Measurements from ENCODE around the gene SLC25A36.
"Not testable (repeated sequence)": the region's sequence is repeated elsewhere in the genome, so short reads cannot be mapped to it uniquely, and the experiment has no call there.

SLC25A36 gene

DNA sequence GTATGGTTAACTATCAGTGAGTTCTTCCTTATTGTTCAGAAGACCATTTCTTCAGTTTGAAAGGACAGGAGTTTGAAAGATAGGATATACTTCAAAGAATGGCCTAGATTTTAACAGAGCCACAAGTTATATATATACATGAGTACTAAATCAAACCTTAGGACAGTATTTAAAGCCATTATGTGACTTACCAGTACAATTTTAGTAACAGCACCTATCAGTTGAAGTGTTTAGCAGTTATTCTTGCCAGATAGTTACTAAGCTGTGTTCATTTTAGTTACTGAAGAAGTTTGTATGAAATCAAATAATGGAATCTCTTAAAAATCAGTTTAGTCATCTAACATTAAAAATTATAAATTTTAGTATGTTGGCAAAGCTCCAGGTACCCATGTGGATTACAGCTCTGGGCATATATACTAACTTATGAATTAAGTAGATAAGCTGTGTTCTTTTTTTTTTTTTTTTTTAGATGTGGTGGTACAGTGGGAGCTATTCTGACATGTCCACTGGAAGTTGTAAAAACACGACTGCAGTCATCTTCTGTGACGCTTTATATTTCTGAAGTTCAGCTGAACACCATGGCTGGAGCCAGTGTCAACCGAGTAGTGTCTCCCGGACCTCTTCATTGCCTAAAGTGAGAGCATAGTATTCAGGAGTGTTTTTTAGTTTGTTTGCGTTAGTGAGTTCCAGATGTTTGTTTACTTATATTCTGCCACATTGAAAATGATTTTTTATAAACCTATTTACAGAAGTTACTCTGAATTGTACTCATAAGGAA, 14.6 kb downstream of the SLC25A36 start:
- no peak overlapping the region for H3K9ac ChIP-seq (ENCODE audit: low read length)
- peaks cover 8% of the 10 kb centered on the region for H3K4me1 ChIP-seq (ENCODE audit: control insufficient read depth, insufficient read depth, low read length)
- H3K9me3 ChIP-seq (ENCODE audit: control insufficient read depth, low read length), result no peaks in the 10 kb centered on the region
- no peaks in the 10 kb centered on the region for H3K36me3 ChIP-seq (ENCODE audit: control insufficient read depth, insufficient read depth, low read length)
- H3K4me3 ChIP-seq (ENCODE audit: low read length), result no peak overlapping the region
- no peaks in the 10 kb centered on the region for H3K27me3 ChIP-seq (ENCODE audit: control insufficient read depth, insufficient read depth, low read length)

DNA sequence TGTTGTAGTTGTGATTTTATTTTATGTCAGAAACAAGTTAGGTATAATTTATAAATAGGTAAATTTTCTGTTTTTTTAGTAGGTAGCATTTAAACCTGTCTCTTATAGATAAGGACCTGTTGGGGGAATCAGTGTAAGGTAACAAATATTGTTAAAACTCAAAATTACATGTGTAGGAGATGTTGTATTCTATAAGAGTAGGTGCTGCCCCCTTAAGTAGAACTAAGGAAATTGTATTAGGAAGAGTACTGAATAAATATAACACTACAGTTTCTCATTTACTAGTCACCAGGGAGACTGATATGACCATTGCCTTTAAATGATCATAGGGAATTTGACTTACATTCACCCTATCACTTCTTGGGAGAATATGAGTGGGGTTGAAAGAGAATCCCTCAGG, 31.2 kb downstream of the SLC25A36 start:
- Histone ChIP-seq H3K36me3 (ENCODE audit: control insufficient read depth, insufficient read depth, low read length) (no peaks in the 10 kb centered on the region), H3K9me3 (ENCODE audit: control insufficient read depth, low read length) (no peaks in the 10 kb centered on the region)

DNA sequence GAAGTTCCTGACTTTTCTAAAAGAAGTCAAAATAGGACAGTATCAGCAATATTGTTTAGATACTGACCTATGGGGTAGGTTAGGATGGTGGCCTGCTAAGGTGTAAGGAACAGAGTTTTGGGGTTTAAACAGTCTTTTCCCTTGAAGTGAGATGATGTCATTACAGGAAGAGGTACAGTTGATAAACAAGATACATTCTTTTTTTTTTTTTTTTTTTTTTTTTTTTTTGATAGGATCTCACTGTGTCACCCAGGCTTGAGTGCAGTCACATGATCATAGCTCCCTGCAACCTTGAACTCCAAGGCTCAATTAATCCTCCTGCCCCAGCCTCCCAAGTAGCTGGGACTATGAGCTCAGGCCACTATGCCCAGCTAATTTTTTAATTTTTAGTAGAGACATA, 33.3 kb downstream of the SLC25A36 start:
- H3K4me1 ChIP-seq (ENCODE audit: control insufficient read depth, insufficient read depth, low read length), result no peaks in the 10 kb centered on the region
- H3K36me3 ChIP-seq (ENCODE audit: control insufficient read depth, insufficient read depth, low read length), result no peaks in the 10 kb centered on the region
- no peaks in the 10 kb centered on the region for H3K27me3 ChIP-seq (ENCODE audit: control insufficient read depth, insufficient read depth, low read length)
- H3K4me3 ChIP-seq (ENCODE audit: low read length), result no peak overlapping the region
- no peaks in the 10 kb centered on the region for H3K9me3 ChIP-seq (ENCODE audit: control insufficient read depth, low read length)
- no peak overlapping the region for H3K9ac ChIP-seq (ENCODE audit: low read length)

More for the DNA sequence above, 31.2 kb downstream of the SLC25A36 start:
- H3K4me3 ChIP-seq (ENCODE audit: low read length), result no peak overlapping the region
- no peaks in the 10 kb centered on the region for H3K27me3 ChIP-seq (ENCODE audit: control insufficient read depth, insufficient read depth, low read length)
- no peaks in the 10 kb centered on the region for H3K4me1 ChIP-seq (ENCODE audit: control insufficient read depth, insufficient read depth, low read length)
- H3K9ac ChIP-seq (ENCODE audit: low read length), result no peak overlapping the region

DNA sequence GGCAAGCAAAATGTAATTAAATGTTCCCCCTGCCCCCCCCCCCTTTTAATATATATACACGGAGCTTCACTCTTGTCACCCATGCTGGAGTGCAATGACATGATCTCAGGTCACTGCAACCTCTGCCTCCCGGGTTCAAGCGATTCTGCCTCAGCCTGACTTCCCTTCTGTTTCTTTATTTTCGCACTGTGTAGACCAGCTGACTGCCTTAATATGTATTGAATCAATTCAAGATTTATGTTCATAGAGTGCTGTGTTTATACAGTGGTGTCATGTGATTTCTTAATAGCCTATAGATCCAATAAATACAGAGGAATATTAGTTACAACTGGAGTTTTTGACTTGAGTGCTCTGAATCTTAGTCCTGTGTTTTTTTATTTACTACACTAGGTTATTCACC, 39.0 kb downstream of the SLC25A36 start:
- Histone ChIP-seq H3K27me3 (ENCODE audit: control insufficient read depth, insufficient read depth, low read length) (no peaks in the 10 kb centered on the region), H3K36me3 (ENCODE audit: control insufficient read depth, insufficient read depth, low read length) (no peaks in the 10 kb centered on the region), H3K4me1 (ENCODE audit: control insufficient read depth, insufficient read depth, low read length) (no peaks in the 10 kb centered on the region), H3K9ac (ENCODE audit: low read length) (no peak overlapping the region), H3K9me3 (ENCODE audit: control insufficient read depth, low read length) (no peaks in the 10 kb centered on the region), H3K4me3 (ENCODE audit: low read length) (no peak overlapping the region)

DNA sequence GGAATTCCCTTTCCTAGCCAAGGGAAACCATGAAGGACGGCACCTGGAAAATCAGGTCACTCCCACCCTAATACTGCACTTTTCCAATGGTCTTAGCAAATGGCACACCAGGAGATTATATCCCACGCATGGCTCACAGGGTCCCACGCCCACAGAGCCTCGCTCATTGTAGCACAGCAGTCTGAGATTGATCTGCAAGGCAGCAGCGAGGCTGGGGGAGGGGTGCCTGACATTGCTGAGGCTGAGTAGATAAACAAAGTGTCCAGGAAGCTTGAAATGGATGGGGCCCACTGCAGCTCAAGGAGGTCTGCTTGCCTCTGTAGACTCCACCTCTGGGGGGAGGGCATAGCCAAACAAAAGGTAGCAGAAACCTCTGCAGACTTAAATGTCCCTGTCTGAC, 46.2 kb downstream of the SLC25A36 start:
- not testable (repeated sequence) for H3K27me3 ChIP-seq (ENCODE audit: control insufficient read depth, insufficient read depth, low read length); H3K4me1 ChIP-seq (ENCODE audit: control insufficient read depth, insufficient read depth, low read length); H3K9me3 ChIP-seq (ENCODE audit: control insufficient read depth, low read length); H3K4me3 ChIP-seq (ENCODE audit: low read length); H3K9ac ChIP-seq (ENCODE audit: low read length); H3K36me3 ChIP-seq (ENCODE audit: control insufficient read depth, insufficient read depth, low read length)

DNA sequence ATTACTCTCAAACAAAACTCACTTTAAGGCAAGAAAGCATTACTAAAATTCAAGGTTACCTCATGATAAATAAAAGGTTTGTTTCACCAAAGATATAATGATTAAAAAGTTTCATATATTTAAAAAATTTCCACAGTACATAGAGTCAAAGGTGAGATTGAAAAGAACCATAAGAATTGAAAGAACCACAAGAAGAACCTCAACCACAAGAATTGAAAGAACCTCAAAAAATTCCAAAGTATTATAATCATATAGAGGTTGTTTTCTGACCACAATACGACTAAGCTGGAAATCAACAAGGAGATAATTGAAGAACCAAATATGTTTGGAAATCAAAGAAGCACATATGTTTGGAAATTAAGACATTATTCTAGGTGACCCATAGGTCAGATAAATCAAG, 52.7 kb downstream of the SLC25A36 start:
- Histone ChIP-seq H3K9ac (ENCODE audit: low read length) (no peak overlapping the region), H3K4me1 (ENCODE audit: control insufficient read depth, insufficient read depth, low read length) (no peaks in the 10 kb centered on the region), H3K4me3 (ENCODE audit: low read length) (no peak overlapping the region), H3K36me3 (ENCODE audit: control insufficient read depth, insufficient read depth, low read length) (no peaks in the 10 kb centered on the region), H3K27me3 (ENCODE audit: control insufficient read depth, insufficient read depth, low read length) (no peaks in the 10 kb centered on the region), H3K9me3 (ENCODE audit: control insufficient read depth, low read length) (no peaks in the 10 kb centered on the region)

DNA sequence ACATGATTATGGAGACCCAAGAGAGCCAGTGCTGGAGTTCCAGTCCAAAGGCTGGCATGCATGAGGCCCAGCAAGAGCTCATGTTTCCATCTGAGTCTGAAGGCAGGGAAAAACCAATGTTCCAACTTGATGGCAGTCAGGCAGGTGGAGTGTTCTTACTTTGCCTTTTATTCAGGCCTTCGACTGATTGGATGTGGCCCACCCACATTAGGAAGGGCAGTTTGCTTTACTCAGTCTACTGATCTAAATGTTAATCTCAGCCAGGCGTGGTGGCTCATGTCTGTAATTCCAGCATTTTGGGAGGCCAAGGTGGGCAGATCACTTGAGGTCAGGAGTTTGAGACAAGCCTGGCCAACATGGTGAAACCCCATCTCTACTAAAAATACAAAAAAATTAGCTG, 53.2 kb downstream of the SLC25A36 start:
- H3K36me3 ChIP-seq (ENCODE audit: control insufficient read depth, insufficient read depth, low read length), result not testable (repeated sequence)

DNA sequence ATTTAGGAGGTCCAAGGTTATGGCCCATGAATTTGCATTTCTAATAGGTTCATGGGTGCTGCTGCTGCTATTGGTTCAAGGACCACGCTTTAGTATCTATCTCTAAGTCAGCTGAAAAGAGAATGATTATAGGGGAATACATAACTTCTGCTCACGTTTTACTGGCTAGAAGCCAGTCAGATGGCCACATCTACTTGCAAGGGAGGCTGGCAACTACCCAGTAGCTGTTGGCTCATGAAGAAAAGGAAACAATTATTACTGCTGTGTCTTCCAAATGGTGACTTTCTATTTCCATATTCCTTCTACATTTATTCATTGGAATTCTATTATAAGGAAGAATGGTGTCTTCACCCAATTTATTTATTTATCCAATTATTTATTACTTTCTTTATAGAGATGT, 54.2 kb downstream of the SLC25A36 start:
- Histone ChIP-seq H3K9ac (ENCODE audit: low read length) (no peak overlapping the region), H3K4me3 (ENCODE audit: low read length) (no peak overlapping the region), H3K4me1 (ENCODE audit: control insufficient read depth, insufficient read depth, low read length) (no peaks in the 10 kb centered on the region), H3K27me3 (ENCODE audit: control insufficient read depth, insufficient read depth, low read length) (no peaks in the 10 kb centered on the region), H3K36me3 (ENCODE audit: control insufficient read depth, insufficient read depth, low read length) (no peaks in the 10 kb centered on the region), H3K9me3 (ENCODE audit: control insufficient read depth, low read length) (no peaks in the 10 kb centered on the region)

More for the DNA sequence above, 53.2 kb downstream of the SLC25A36 start:
- not testable (repeated sequence) for H3K9me3 ChIP-seq (ENCODE audit: control insufficient read depth, low read length); H3K9ac ChIP-seq (ENCODE audit: low read length); H3K4me3 ChIP-seq (ENCODE audit: low read length); H3K27me3 ChIP-seq (ENCODE audit: control insufficient read depth, insufficient read depth, low read length); H3K4me1 ChIP-seq (ENCODE audit: control insufficient read depth, insufficient read depth, low read length)

DNA sequence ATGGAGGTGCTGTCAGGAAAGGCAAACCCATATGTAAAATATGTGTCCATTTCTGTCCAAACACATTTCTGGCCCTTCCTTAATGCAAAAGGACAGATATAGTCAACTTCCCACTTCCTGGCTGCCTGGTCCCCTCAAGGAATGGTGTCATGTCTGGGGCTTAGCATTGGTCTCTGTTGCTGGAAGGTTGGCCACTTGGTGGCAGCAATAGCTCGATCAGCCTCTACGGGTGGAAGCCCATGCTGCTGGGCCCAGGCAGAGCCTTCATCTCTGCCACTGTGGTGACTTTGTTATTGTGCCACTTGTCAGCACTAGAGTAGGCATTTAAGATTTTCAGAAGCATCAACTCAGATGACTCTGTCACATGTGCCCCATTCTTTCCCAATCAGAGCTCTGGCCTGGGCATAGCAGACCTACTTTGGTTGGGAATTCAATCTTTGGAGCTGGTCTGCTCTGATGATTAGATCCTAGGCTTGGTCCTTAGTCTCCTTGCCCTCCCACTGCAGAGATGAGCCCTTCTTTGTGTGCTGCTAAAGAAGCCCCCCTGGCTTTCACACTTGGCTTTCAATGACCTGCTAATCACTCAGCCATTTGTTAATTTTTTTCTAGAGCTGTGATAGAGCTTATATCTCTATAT, 58.5 kb downstream of the SLC25A36 start:
- Histone ChIP-seq H3K27me3 (ENCODE audit: control insufficient read depth, insufficient read depth, low read length) (no peaks in the 10 kb centered on the region), H3K36me3 (ENCODE audit: control insufficient read depth, insufficient read depth, low read length) (no peaks in the 10 kb centered on the region), H3K4me3 (ENCODE audit: low read length) (no peak overlapping the region), H3K9ac (ENCODE audit: low read length) (no peak overlapping the region), H3K4me1 (ENCODE audit: control insufficient read depth, insufficient read depth, low read length) (no peaks in the 10 kb centered on the region), H3K9me3 (ENCODE audit: control insufficient read depth, low read length) (no peaks in the 10 kb centered on the region)

DNA sequence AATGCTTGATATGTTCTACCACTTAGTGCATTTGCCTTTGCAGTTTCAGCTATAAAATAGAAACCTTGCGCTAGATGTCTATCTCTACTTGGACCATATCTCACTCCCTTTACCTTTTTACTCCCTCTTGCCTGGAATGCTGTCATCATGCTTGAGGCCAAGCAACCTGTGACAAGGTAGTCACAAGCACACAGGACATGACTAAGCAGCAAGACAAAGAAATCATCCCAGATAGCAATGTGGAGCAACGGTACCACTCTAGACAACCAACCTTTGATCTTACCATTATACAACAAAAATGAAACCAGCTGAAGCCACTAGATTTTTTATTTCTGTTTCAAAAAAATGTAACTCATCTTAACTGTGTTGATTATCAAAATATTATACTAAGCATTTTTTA, 59.0 kb downstream of the SLC25A36 start:
- Histone ChIP-seq H3K9ac (ENCODE audit: low read length) (no peak overlapping the region), H3K4me1 (ENCODE audit: control insufficient read depth, insufficient read depth, low read length) (no peaks in the 10 kb centered on the region), H3K9me3 (ENCODE audit: control insufficient read depth, low read length) (no peaks in the 10 kb centered on the region), H3K36me3 (ENCODE audit: control insufficient read depth, insufficient read depth, low read length) (no peaks in the 10 kb centered on the region), H3K27me3 (ENCODE audit: control insufficient read depth, insufficient read depth, low read length) (no peaks in the 10 kb centered on the region), H3K4me3 (ENCODE audit: low read length) (no peak overlapping the region)

DNA sequence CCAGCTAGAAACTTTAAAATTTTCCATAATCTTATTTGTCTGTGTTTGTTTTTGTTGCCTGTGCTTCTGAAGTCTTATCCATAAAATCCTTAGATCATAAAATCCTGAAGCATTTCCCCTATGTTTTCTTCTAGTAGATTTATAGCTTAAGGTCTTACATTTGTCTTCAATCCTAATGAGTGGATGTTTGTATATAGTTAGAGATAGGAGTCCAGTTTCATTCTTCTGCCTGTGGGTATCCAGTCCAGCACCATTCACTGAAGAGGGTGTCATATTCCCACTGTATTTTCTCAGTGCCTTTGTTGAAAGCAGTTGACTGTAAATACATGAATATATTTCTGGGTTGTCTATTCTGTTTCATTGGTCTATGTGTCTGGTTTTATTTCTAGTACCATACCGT, 64.7 kb downstream of the SLC25A36 start:
- Histone ChIP-seq H3K9me3 (ENCODE audit: control insufficient read depth, low read length) (no peaks in the 10 kb centered on the region), H3K9ac (ENCODE audit: low read length) (no peak overlapping the region), H3K27me3 (ENCODE audit: control insufficient read depth, insufficient read depth, low read length) (no peaks in the 10 kb centered on the region), H3K36me3 (ENCODE audit: control insufficient read depth, insufficient read depth, low read length) (no peaks in the 10 kb centered on the region), H3K4me3 (ENCODE audit: low read length) (no peak overlapping the region), H3K4me1 (ENCODE audit: control insufficient read depth, insufficient read depth, low read length) (no peaks in the 10 kb centered on the region)

DNA sequence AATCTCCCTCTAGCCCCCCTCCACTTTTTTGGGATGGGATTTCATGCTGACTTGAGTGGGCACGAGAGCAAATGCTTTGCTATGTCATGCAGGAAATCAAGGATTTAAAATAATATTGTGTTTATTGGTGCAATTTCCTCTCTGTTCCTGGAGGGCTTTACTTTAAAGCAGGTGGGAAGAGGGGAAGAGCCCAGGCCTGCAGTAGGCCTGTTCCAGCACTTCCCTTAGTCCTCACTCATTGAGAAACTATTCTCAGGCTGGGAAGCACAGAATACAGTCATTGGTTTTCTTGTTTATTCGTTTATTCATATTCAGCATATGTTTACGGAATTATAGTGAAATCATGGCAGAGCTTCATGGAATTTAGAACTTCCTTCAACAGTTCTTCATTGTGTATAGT, 67.9 kb downstream of the SLC25A36 start:
- Histone ChIP-seq H3K9ac (ENCODE audit: low read length) (no peak overlapping the region), H3K36me3 (ENCODE audit: control insufficient read depth, insufficient read depth, low read length) (no peaks in the 10 kb centered on the region), H3K4me1 (ENCODE audit: control insufficient read depth, insufficient read depth, low read length) (no peaks in the 10 kb centered on the region), H3K9me3 (ENCODE audit: control insufficient read depth, low read length) (no peaks in the 10 kb centered on the region), H3K4me3 (ENCODE audit: low read length) (no peak overlapping the region), H3K27me3 (ENCODE audit: control insufficient read depth, insufficient read depth, low read length) (no peaks in the 10 kb centered on the region)

All from mucosa of stomach (tissue), 1 donor.